IPS DF 6.9 (cell line): ENCODE results near the gene NSD2.
"Not testable (repeated sequence)": the region's sequence is repeated elsewhere in the genome, so short reads cannot be mapped to it uniquely, and the experiment has no call there.

Experiments used
- DNase-seq: peaks from one replicate; pipeline ENCODE4 v3.0.0-alpha.2; 2013; ENCODE audit warnings: low read depth, low spot score
- H3K27ac ChIP-seq: one replicate; pipeline ENCODE4 v1.5.1; 2013; ENCODE audit warnings: low read length, control low read depth
- H3K27me3 ChIP-seq: 2 replicates; pipeline ENCODE4 v1.6.1; 2013; ENCODE audit warnings: mild to moderate bottlenecking, low read length; ENCODE audit not compliant: control insufficient read depth, insufficient read depth
- H3K36me3 ChIP-seq: 2 replicates; pipeline ENCODE4 v1.6.1; 2013; ENCODE audit warnings: low read length; ENCODE audit not compliant: control insufficient read depth, insufficient read depth
- H3K4me1 ChIP-seq: 2 replicates; pipeline ENCODE4 v1.6.1; 2013; ENCODE audit warnings: low read length; ENCODE audit not compliant: control insufficient read depth, insufficient read depth
- H3K4me3 ChIP-seq: 2 replicates; pipeline ENCODE4 v1.5.1; 2013; ENCODE audit warnings: mild to moderate bottlenecking, low read length
- H3K9me3 ChIP-seq: 2 replicates; pipeline ENCODE4 v1.6.1; 2013; ENCODE audit warnings: low read length, inconsistent platforms; ENCODE audit not compliant: control insufficient read depth, insufficient read depth
- WGBS: extraction: QIAGEN DNeasy Blood & Tissue Kit; methylation state at CpG from one replicate; pipeline ENCODE4 v1.1.7; 2013; ENCODE audit warnings: mixed read lengths, missing lambda C conversion rate; ENCODE audit not compliant: insufficient read length, insufficient coverage; 5-methylcytosine and 5-hydroxymethylcytosine counted together

Gene NSD2

DNA sequence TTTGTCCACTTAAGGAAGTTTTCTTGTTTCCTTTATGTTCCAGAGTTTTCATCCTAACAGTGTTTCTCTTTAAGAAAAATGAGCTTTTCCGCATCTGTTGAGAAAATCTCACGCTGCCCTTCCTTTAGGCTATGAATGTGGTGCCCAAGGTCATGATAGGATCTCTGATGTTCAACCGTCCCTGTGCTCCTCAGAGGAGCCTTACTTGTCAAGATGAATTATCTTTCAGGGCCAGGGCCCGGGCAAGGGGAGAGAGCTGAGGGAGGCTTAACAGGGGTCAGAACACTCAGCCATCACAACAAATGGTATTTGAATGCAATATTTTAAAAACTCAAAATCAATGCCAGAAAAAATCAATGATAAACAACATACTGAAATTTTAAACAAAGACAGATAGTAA lies 143.8 kb downstream of the NSD2 start:
- H3K36me3 ChIP-seq, result no peaks in the 10 kb centered on the region
- no peak overlapping the region for H3K4me3 ChIP-seq
- DNase-seq, result no peak
- no peaks in the 10 kb centered on the region for H3K27me3 ChIP-seq
- H3K4me1 ChIP-seq, result no peaks in the 10 kb centered on the region
- H3K27ac ChIP-seq, result no peak overlapping the region
- WGBS, result no CpG with 5 or more reads among the region's 4 CpGs
- no peaks in the 10 kb centered on the region for H3K9me3 ChIP-seq

GRCh38 chr4:2021358-2022018 lies 150.3 kb downstream of the NSD2 start:
- H3K27me3 ChIP-seq, H3K27ac ChIP-seq, H3K4me1 ChIP-seq, DNase-seq, H3K4me3 ChIP-seq, H3K9me3 ChIP-seq, H3K36me3 ChIP-seq: not testable (repeated sequence)
- WGBS, result no CpG with 5 or more reads among the region's 15 CpGs

DNA sequence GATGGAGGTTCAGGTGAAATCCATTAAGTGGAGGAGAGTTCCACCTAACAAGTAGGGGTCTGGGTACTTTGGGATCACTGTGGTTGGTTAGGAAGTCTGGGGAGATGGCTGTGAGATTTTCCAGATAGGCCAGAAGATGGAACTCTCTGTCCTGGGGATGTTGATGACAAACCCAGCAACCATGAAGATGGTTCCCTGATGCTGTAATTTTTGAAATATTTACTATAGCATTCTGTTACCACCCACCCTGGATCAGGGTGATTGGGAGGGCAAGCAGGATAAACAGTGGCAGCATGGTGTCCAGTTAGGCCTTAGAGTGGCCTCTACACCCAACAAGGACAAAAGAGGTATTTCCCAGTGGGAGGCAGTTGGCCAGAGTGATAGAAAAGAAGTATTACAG lies 153.5 kb downstream of the NSD2 start:
- Histone ChIP-seq H3K36me3 (no peaks in the 10 kb centered on the region), H3K4me3 (no peak overlapping the region), H3K4me1 (no peaks in the 10 kb centered on the region), H3K27me3 (no peaks in the 10 kb centered on the region), H3K27ac (no peak overlapping the region), H3K9me3 (peaks cover 2% of the 10 kb centered on the region; the same call in 1 of the 2 replicates)
- DNase-seq, result no peak

- H3K9me3 ChIP-seq, result peaks cover 2% of the 10 kb centered on the region; the same call in 1 of the 2 replicates
- H3K36me3 ChIP-seq, result no peaks in the 10 kb centered on the region
- H3K27me3 ChIP-seq, result no peaks in the 10 kb centered on the region
- no peak overlapping the region for H3K27ac ChIP-seq
- no peaks in the 10 kb centered on the region for H3K4me1 ChIP-seq
- no peak for DNase-seq
- H3K4me3 ChIP-seq, result no peak overlapping the region
Observed at GRCh38 chr4:2025817-2026216, 154.6 kb downstream of the NSD2 start.

GRCh38 chr4:2027120-2027519 lies 155.9 kb downstream of the NSD2 start:
- not testable (repeated sequence) for DNase-seq, H3K27ac ChIP-seq, H3K27me3 ChIP-seq, H3K9me3 ChIP-seq, H3K4me1 ChIP-seq, H3K4me3 ChIP-seq, H3K36me3 ChIP-seq
- no CpG with 5 or more reads among the region's 4 CpGs for WGBS

GRCh38 chr4:2031161-2031560 lies 160.0 kb downstream of the NSD2 start:
- H3K36me3 ChIP-seq, DNase-seq, H3K27me3 ChIP-seq, H3K27ac ChIP-seq, H3K4me1 ChIP-seq, H3K4me3 ChIP-seq, H3K9me3 ChIP-seq: not testable (repeated sequence)
